Prostate gland (tissue), 2 donors: ENCODE results near the gene SIVA1.

Source experiments
- POLR2A ChIP-seq: fragments of 450-650 bp; IDR thresholded peaks from one replicate; pipeline ENCODE4 v1.6.1; 2016; ENCODE audit warnings: antibody characterized with exemption, mild to moderate bottlenecking
- POLR2AphosphoS5 ChIP-seq: sonication (generic); formaldehyde crosslinking; IDR thresholded peaks from one replicate; pipeline ENCODE4 v1.6.1; 2017; ENCODE audit warnings: antibody characterized with exemption
- TF ChIP-seq, protein P1 (sequence below), 4 experiments: fragments of 200-600 bp in 2 of 4; fragments of 450-650 bp in 2 of 4; sonication (generic) in 2 of 4; IDR thresholded peaks; 1 replicate in 3 of 4; 2 replicates in 1 of 4; pipeline ENCODE4 v1.5.1; 2016 to 2019; ENCODE audit warnings: antibody characterized with exemption in 4 of 4, mild to moderate bottlenecking in 2 of 4, moderate library complexity in 2 of 4

GRCh38 chr14:104734601-104734990, 18.4 kb upstream of the SIVA1 start:
- TF ChIP-seq, protein P1, sequence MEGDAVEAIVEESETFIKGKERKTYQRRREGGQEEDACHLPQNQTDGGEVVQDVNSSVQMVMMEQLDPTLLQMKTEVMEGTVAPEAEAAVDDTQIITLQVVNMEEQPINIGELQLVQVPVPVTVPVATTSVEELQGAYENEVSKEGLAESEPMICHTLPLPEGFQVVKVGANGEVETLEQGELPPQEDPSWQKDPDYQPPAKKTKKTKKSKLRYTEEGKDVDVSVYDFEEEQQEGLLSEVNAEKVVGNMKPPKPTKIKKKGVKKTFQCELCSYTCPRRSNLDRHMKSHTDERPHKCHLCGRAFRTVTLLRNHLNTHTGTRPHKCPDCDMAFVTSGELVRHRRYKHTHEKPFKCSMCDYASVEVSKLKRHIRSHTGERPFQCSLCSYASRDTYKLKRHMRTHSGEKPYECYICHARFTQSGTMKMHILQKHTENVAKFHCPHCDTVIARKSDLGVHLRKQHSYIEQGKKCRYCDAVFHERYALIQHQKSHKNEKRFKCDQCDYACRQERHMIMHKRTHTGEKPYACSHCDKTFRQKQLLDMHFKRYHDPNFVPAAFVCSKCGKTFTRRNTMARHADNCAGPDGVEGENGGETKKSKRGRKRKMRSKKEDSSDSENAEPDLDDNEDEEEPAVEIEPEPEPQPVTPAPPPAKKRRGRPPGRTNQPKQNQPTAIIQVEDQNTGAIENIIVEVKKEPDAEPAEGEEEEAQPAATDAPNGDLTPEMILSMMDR (IDR thresholded peaks at IDR 0.05), result no peak
- TF ChIP-seq POLR2AphosphoS5 (no peak), POLR2A (no peak)
